MCF 10A (cell line): ENCODE results near the gene ANKFY1. TPM values are rescaled to one million over a fixed set of nuclear protein-coding genes. Genes with fewer than 3 reads are reported as not detected.

Experiments
- BruUV-seq: library from RNA; stranded (reverse); fragments of 400-500 nt; replicated peaks from 2 replicates; lab custom pipeline; 2021; lab: Mats Ljungman, UMichigan
- CTCF ChIA-PET: fragments of 300-600 bp; sonication (Branson Sonifier 250); formaldehyde crosslinking; extraction: SDS; loops from one replicate; lab custom pipeline; 2021; ENCODE audit warnings: antibody characterized with exemption, inconsistent platforms; lab: Yijun Ruan, JAX
- POLR2A ChIA-PET: fragments of 300-600, 350-650 bp; sonication (Branson Sonifier 250); formaldehyde crosslinking; extraction: SDS; loops from one replicate; lab custom pipeline; 2020; ENCODE audit warnings: antibody characterized with exemption, inconsistent platforms; lab: Yijun Ruan, JAX
- DNase-seq: peaks from one replicate; pipeline ENCODE4 v3.0.0-alpha.2; 2018; ENCODE audit not compliant: unreplicated experiment
- H3K27ac Mint-ChIP-seq: one replicate; pipeline ENCODE4 v1.8.0; 2022; ENCODE audit warnings: mild to moderate bottlenecking, low read depth, mixed read lengths; ENCODE audit not compliant: unreplicated experiment
- H3K27me3 Mint-ChIP-seq: one replicate; pipeline ENCODE4 v1.8.0; 2022; ENCODE audit warnings: mixed read lengths; ENCODE audit not compliant: insufficient read depth, unreplicated experiment
- H3K36me3 Mint-ChIP-seq: one replicate; pipeline ENCODE4 v1.8.0; 2022; ENCODE audit warnings: mild to moderate bottlenecking, moderate library complexity, mixed read lengths; ENCODE audit not compliant: insufficient read depth, unreplicated experiment
- H3K4me1 Mint-ChIP-seq: one replicate; pipeline ENCODE4 v1.8.0; 2022; ENCODE audit warnings: mixed read lengths; ENCODE audit not compliant: insufficient read depth, unreplicated experiment
- H3K4me3 Mint-ChIP-seq: one replicate; pipeline ENCODE4 v1.8.0; 2022; ENCODE audit warnings: mild to moderate bottlenecking, moderate library complexity, mixed read lengths; ENCODE audit not compliant: unreplicated experiment
- H3K9me3 Mint-ChIP-seq: one replicate; pipeline ENCODE4 v1.8.0; 2022; ENCODE audit warnings: mixed read lengths; ENCODE audit not compliant: unreplicated experiment
- CTCF ChIP-seq: fragments of 200-600 bp; IDR thresholded peaks from one replicate; pipeline ENCODE4 v1.8.0; 2022; ENCODE audit warnings: antibody characterized with exemption, mild to moderate bottlenecking; ENCODE audit not compliant: unreplicated experiment
- intact Hi-C: fragments of 100-400 bp; cut with micrococcal nuclease; formaldehyde crosslinking; loops from 2 replicates; pipeline ENCODE4 v1.14.1; 2022
- total RNA-seq: library from RNA; stranded (reverse); gene quantifications from 2 replicates; pipeline ENCODE4 v1.2.3, GENCODE V29; 2022

The ANKFY1 gene
- total RNA-seq, 1 experiment from 2014 or later = 34.9 TPM

GRCh38 chr17:4173781-4174180 lies 90.0 kb downstream of the ANKFY1 start:
- no peaks in the 10 kb centered on the region for H3K4me1 Mint-ChIP-seq
- H3K27me3 Mint-ChIP-seq = no peaks in the 10 kb centered on the region
- no peak for DNase-seq
- intact Hi-C loops = no loop called here
- H3K36me3 Mint-ChIP-seq = peaks cover 92% of the 10 kb centered on the region
- H3K9me3 Mint-ChIP-seq = no peaks in the 10 kb centered on the region
- no peak overlapping the region for H3K27ac Mint-ChIP-seq
- no peak for TF ChIP-seq CTCF
- H3K4me3 Mint-ChIP-seq = no peak overlapping the region
- POLR2A ChIA-PET = interaction anchor here (0.6 to 4.2 kb wide), 2 partner anchors 11 to 292 kb away, joined by 3 to 19 read pairs; no protein-coding TSS in a partner anchor
- no TSS peak for BruUV-seq
- CTCF ChIA-PET = interaction anchor here (0.5 to 1.3 kb wide), 4 partner anchors 8 to 857 kb away, joined by 3 read pairs; no protein-coding TSS in a partner anchor

GRCh38 chr17:4172356-4172755 lies 91.4 kb downstream of the ANKFY1 start:
- TF ChIP-seq CTCF = no peak
- no TSS peak for BruUV-seq
- ChIA-PET POLR2A (no interaction called here), CTCF (no interaction called here)
- intact Hi-C loops = no loop called here
- no peak for DNase-seq
- no peak overlapping the region for H3K27ac Mint-ChIP-seq
- H3K4me3 Mint-ChIP-seq = no peak overlapping the region
- peaks cover 92% of the 10 kb centered on the region for H3K36me3 Mint-ChIP-seq
- no peaks in the 10 kb centered on the region for H3K27me3 Mint-ChIP-seq
- no peaks in the 10 kb centered on the region for H3K9me3 Mint-ChIP-seq
- H3K4me1 Mint-ChIP-seq = no peaks in the 10 kb centered on the region

GRCh38 chr17:4170639-4171280 lies 93.0 kb downstream of the ANKFY1 start:
- no peak for TF ChIP-seq CTCF
- Mint-ChIP-seq H3K4me1 (peaks cover 7% of the 10 kb centered on the region), H3K4me3 (no peak overlapping the region), H3K36me3 (peaks cover 88% of the 10 kb centered on the region), H3K27ac (no peak overlapping the region), H3K27me3 (no peaks in the 10 kb centered on the region), H3K9me3 (no peaks in the 10 kb centered on the region)
- DNase-seq = no peak
- BruUV-seq = no TSS peak
- ChIA-PET POLR2A (interaction anchor here (0.5 to 2.0 kb wide), 3 partner anchors 9 to 159 kb away, joined by 3 to 6 read pairs (median 3); partner anchors contain the start of gene CYB5D2), CTCF (interaction anchor here (0.6 to 1.1 kb wide), 4 partner anchors 12 to 242 kb away, joined by 3 to 5 read pairs (median 3); no protein-coding TSS in a partner anchor)
- intact Hi-C loops = no loop called here

- POLR2A ChIA-PET = interaction anchor here (0.7 to 18.5 kb wide), 3 partner anchors 10 to 175 kb away, joined by 3 to 555 read pairs (median 4); partner anchors contain the start of genes CYB5D2 and ZZEF1
Observed at GRCh38 chr17:4167786-4168185, 96.0 kb downstream of the ANKFY1 start.

More at GRCh38 chr17:4167786-4168185, 96.0 kb downstream of the ANKFY1 start:
- no peaks in the 10 kb centered on the region for H3K9me3 Mint-ChIP-seq
- H3K27ac Mint-ChIP-seq = peak overlapping the region; percentile 49
- H3K4me3 Mint-ChIP-seq = no peak overlapping the region
- H3K36me3 Mint-ChIP-seq = peaks cover 77% of the 10 kb centered on the region
- H3K27me3 Mint-ChIP-seq = no peaks in the 10 kb centered on the region
- CTCF ChIA-PET = interaction anchor here (1.0 kb wide), 1 partner anchor 33 kb away, joined by 3 read pairs; no protein-coding TSS in a partner anchor
- DNase-seq = no peak
- TF ChIP-seq CTCF = no peak
- BruUV-seq = no TSS peak
- peaks cover 25% of the 10 kb centered on the region for H3K4me1 Mint-ChIP-seq
- intact Hi-C loops = no loop called here
